ENCODE data around the gene SLC52A1. TPM values are rescaled to one million over a fixed set of nuclear protein-coding genes. Genes with fewer than 3 reads are reported as not detected.
"Not testable (repeated sequence)": the region's sequence is repeated elsewhere in the genome, so short reads cannot be mapped to it uniquely, and the experiment has no call there.

The SLC52A1 gene
- total RNA-seq, 1 donor from 2014 or later = not detected

- no peak overlapping the region for H3K9ac ChIP-seq
- H3K27ac Mint-ChIP-seq = no peak overlapping the region
Measured at GRCh38 chr17:5077781-5078105, 42.5 kb upstream of the SLC52A1 start.

GRCh38 chr17:5077275-5077674, 42.0 kb upstream of the SLC52A1 start:
- H3K9me3 Mint-ChIP-seq = peaks cover 13% of the 10 kb centered on the region
- H3K9ac ChIP-seq; H3K9me3 ChIP-seq (ENCODE audit: low read depth); H3K4me1 Mint-ChIP-seq; H2AFZ ChIP-seq (replicated peaks); H3K4me3 ChIP-seq; H3K4me3 Mint-ChIP-seq; H3K27me3 Mint-ChIP-seq (ENCODE audit: insufficient read depth, low read depth); H3K4me1 ChIP-seq; H3K27ac Mint-ChIP-seq; H3F3A ChIP-seq (ENCODE audit: low read depth); H3K79me2 ChIP-seq (ENCODE audit: low read depth); H3K27ac ChIP-seq; H3K27me3 ChIP-seq; H3K4me2 ChIP-seq; H3K36me3 ChIP-seq; DNase-seq (ENCODE audit: low spot score); H3K36me3 Mint-ChIP-seq; H4K20me1 ChIP-seq (ENCODE audit: low read depth): not testable (repeated sequence)

More at GRCh38 chr17:5077781-5078105, 42.5 kb upstream of the SLC52A1 start:
- Mint-ChIP-seq H3K4me3 (no peak overlapping the region), H3K27me3 (ENCODE audit: insufficient read depth, low read depth) (peaks cover 4% of the 10 kb centered on the region), H3K9me3 (peaks cover 16% of the 10 kb centered on the region), H3K4me1 (peaks cover 4% of the 10 kb centered on the region), H3K36me3 (no peaks in the 10 kb centered on the region)
- no peak for TF ChIP-seq EZH2 (IDR thresholded peaks at IDR 0.05)
- TF ChIP-seq EZH2phosphoT487 (IDR thresholded peaks at IDR 0.05) = no peak
- no peak for TF ChIP-seq CTCF (IDR thresholded peaks at IDR 0.05)
- Histone ChIP-seq H3K27me3 (no peaks in the 10 kb centered on the region), H3F3A (ENCODE audit: low read depth) (peaks cover 4% of the 10 kb centered on the region), H3K4me2 (no peak overlapping the region), H3K4me3 (no peak overlapping the region), H3K9me3 (ENCODE audit: low read depth) (no peaks in the 10 kb centered on the region), H3K79me2 (ENCODE audit: low read depth) (no peaks in the 10 kb centered on the region), H2AFZ (replicated peaks) (no peak overlapping the region), H3K36me3 (no peaks in the 10 kb centered on the region), H4K20me1 (ENCODE audit: low read depth) (no peaks in the 10 kb centered on the region), H3K4me1 (peaks cover 8% of the 10 kb centered on the region), H3K27ac (no peak overlapping the region)
- no peak for DNase-seq (ENCODE audit: low spot score)

DNA sequence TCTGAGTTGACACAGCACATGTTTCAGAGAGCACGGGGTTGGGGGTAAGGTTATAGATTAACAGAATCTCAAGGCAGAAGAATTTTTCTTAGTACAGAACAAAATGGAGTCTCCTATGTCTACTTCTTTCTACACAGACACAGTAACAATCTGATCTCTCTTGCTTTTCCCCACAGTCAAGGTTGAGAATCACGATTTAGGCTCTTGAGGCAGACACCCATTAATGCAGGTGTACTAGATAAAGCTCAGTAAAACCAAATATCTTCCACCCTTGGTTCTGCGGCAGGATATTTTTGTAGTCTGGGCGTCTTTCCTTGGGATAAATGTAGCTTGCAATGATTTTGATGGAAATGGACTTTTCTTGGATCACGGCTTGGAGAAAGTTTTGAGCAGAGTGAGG, 40.2 kb upstream of the SLC52A1 start:
- H3K36me3 Mint-ChIP-seq; DNase-seq (ENCODE audit: low spot score); H3K27me3 Mint-ChIP-seq (ENCODE audit: insufficient read depth, low read depth); H3K4me3 ChIP-seq; H3K4me1 Mint-ChIP-seq; H3K36me3 ChIP-seq; H3K4me2 ChIP-seq; H3K4me3 Mint-ChIP-seq; H3K9me3 ChIP-seq (ENCODE audit: low read depth); H3K4me1 ChIP-seq; H3K27ac ChIP-seq; H3K27ac Mint-ChIP-seq; H2AFZ ChIP-seq (replicated peaks); H3K27me3 ChIP-seq; H3K79me2 ChIP-seq (ENCODE audit: low read depth); H3F3A ChIP-seq (ENCODE audit: low read depth); H4K20me1 ChIP-seq (ENCODE audit: low read depth); H3K9ac ChIP-seq: not testable (repeated sequence)
- peaks cover 13% of the 10 kb centered on the region for H3K9me3 Mint-ChIP-seq

- H3K4me1 ChIP-seq = peaks cover 4% of the 10 kb centered on the region
- H4K20me1 ChIP-seq (ENCODE audit: low read depth) = no peaks in the 10 kb centered on the region
- Mint-ChIP-seq H3K9me3 (peaks cover 2% of the 10 kb centered on the region), H3K4me3 (no peak overlapping the region), H3K4me1 (no peaks in the 10 kb centered on the region), H3K27ac (no peak overlapping the region), H3K36me3 (no peaks in the 10 kb centered on the region), H3K27me3 (ENCODE audit: insufficient read depth, low read depth) (no peaks in the 10 kb centered on the region)
- no peaks in the 10 kb centered on the region for H3F3A ChIP-seq (ENCODE audit: low read depth)
- no peak overlapping the region for H3K4me3 ChIP-seq
- DNase-seq (ENCODE audit: low spot score) = no peak
- no peaks in the 10 kb centered on the region for H3K27me3 ChIP-seq
- no peak overlapping the region for H2AFZ ChIP-seq (replicated peaks)
- no peaks in the 10 kb centered on the region for H3K36me3 ChIP-seq
- H3K79me2 ChIP-seq (ENCODE audit: low read depth) = no peaks in the 10 kb centered on the region
- H3K27ac ChIP-seq = no peak overlapping the region
- H3K4me2 ChIP-seq = no peak overlapping the region
- TF ChIP-seq CTCF (IDR thresholded peaks at IDR 0.05) (no peak), EZH2phosphoT487 (IDR thresholded peaks at IDR 0.05) (no peak), EZH2 (IDR thresholded peaks at IDR 0.05) (no peak)
- no peak overlapping the region for H3K9ac ChIP-seq
- H3K9me3 ChIP-seq (ENCODE audit: low read depth) = no peaks in the 10 kb centered on the region
Measured at GRCh38 chr17:5069724-5070123, 34.5 kb upstream of the SLC52A1 start.

All from neural progenitor cell (in vitro differentiated cells).